ENCODE measurements around the gene IKBKE.

IKBKE gene

GRCh38 chr1:206456577-206457370, 13.5 kb upstream of the IKBKE start:
- no peak for DNase-seq (ENCODE audit: low read depth)
- H3K4me3 ChIP-seq (ENCODE audit: low read depth, low read length): no peak overlapping the region
- no peak for TF ChIP-seq CTCF (IDR thresholded peaks at IDR 0.05; ENCODE audit: low read depth, low read length, missing control alignments)
- in situ Hi-C loops (cut with HindIII; ENCODE audit: low sequenced_read_pairs): no loop called here

- DNase-seq (ENCODE audit: low read depth): no peak
- TF ChIP-seq CTCF (IDR thresholded peaks at IDR 0.05; ENCODE audit: low read depth, low read length, missing control alignments): no peak
- no peak overlapping the region for H3K4me3 ChIP-seq (ENCODE audit: low read depth, low read length)
- in situ Hi-C loops (cut with HindIII; ENCODE audit: low sequenced_read_pairs): no loop called here
These were observed 12.7 kb upstream of the IKBKE start for GRCh38 chr1:206457408-206458120.

DNA sequence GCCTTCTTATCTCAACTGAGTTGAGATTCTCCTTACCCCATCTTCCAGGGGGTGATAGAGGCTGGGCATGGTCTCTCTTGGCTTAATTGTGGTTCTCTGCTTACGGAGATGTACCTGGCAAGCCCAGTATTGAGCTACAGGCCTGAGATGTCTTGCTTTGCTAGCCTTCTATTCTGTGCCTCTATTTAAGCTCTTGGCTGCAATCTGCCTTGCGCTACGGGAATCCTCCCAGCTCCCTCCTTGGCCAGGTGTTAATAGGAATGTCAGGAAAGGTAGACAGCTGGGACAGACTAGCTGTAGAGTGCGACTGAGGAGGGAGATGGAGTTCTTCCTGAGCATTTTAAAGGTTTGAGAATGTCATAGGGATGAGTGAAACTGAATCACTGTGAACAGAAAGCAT, 10.6 kb upstream of the IKBKE start:
- in situ Hi-C loops (cut with HindIII; ENCODE audit: low sequenced_read_pairs): no loop called here
- no peak overlapping the region for H3K4me3 ChIP-seq (ENCODE audit: low read depth, low read length)
- no peak for TF ChIP-seq CTCF (IDR thresholded peaks at IDR 0.05; ENCODE audit: low read depth, low read length, missing control alignments)

DNA sequence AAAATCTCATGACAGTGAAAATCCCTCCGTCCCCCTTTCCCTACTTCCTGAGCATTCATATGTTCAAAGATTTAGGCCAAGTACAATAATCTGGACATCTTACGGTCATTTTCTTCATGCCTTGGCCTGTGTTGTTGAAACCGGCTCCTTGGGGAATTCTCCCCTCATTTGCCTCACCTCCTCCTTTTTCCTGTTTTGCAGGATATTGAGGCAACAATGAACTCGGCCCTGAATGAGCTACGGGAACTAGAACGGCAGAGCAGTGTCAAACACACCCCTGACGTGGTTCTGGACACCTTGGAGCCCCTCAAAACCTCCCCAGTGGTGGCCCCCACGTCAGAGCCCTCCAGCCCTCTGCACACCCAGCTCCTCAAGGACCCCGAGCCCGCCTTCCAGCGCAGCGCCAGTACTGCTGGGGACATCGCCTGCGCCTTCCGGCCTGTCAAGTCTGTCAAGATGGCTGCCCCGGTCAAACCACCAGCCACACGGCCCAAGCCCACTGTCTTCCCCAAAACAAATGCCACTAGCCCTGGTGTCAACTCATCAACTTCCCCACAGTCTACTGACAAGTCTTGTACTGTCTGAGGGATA, 9.3 kb upstream of the IKBKE start:
- H3K4me3 ChIP-seq (ENCODE audit: low read depth, low read length): no peak overlapping the region
- in situ Hi-C loops (cut with HindIII; ENCODE audit: low sequenced_read_pairs): no loop called here
- no peak for DNase-seq (ENCODE audit: low read depth)
- TF ChIP-seq CTCF (IDR thresholded peaks at IDR 0.05; ENCODE audit: low read depth, low read length, missing control alignments): no peak

More for the DNA sequence above, 10.6 kb upstream of the IKBKE start:
- DNase-seq (ENCODE audit: low read depth): no peak

DNA sequence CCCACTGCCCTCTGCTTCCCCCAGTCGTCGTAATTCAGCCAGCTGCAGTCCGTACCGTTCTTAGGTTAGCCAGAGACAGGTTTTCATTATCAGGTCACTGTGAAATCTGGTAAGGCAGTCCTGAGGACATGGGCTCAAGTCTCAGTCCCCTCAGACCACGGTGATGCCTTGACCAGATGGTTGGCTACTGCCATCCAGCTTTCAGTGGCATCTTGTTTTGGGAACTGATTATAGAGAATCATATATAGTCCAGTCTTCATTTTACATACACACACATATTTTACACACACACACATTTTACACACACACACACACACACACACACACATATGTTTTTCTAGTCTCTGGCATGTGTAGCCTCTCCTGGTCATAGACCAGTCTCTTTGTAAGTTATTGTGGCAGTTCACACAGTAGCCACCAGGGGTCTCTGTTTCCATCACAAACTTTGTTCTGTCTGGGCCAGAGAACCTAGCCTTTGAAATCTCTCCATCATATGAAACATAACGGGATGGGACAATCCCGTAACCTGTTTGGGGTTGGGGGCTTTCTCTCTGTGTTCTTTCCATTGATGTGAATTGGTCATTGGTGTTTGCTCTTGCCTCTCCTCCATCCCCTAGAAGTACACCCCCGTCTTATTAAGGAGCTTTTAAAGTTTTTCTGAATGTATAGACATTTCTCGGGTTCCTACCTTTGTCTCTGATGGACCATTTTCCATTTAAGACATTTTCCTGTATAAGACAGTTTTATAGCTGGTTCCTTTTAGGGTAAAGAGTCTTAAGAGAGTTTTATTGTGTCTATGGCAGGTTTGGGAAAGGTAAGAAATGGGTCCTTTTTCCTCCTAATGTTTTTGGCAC, 8.4 kb upstream of the IKBKE start:
- H3K4me3 ChIP-seq (ENCODE audit: low read depth, low read length): no peak overlapping the region
- peak; percentile 87 for TF ChIP-seq CTCF (IDR thresholded peaks at IDR 0.05; ENCODE audit: low read depth, low read length, missing control alignments)
- DNase-seq (ENCODE audit: low read depth): peak; percentile 63
- in situ Hi-C loops (cut with HindIII; ENCODE audit: low sequenced_read_pairs): no loop called here

GRCh38 chr1:206463137-206463536, 7.1 kb upstream of the IKBKE start:
- no peak for DNase-seq (ENCODE audit: low read depth)
- TF ChIP-seq CTCF (IDR thresholded peaks at IDR 0.05; ENCODE audit: low read depth, low read length, missing control alignments): no peak
- H3K4me3 ChIP-seq (ENCODE audit: low read depth, low read length): no peak overlapping the region
- in situ Hi-C loops (cut with HindIII; ENCODE audit: low sequenced_read_pairs): no loop called here
